Measurements from ENCODE around the gene MED26. TPM values are rescaled to one million over a fixed set of nuclear protein-coding genes. Genes with fewer than 3 reads are reported as not detected.

The MED26 gene
- total and polyA plus RNA-seq, 2 of the 13 experiments (the other 11 are each of a cell fraction or from before 2014, with no cell fraction given): 3.5 to 3.8 TPM

DNA sequence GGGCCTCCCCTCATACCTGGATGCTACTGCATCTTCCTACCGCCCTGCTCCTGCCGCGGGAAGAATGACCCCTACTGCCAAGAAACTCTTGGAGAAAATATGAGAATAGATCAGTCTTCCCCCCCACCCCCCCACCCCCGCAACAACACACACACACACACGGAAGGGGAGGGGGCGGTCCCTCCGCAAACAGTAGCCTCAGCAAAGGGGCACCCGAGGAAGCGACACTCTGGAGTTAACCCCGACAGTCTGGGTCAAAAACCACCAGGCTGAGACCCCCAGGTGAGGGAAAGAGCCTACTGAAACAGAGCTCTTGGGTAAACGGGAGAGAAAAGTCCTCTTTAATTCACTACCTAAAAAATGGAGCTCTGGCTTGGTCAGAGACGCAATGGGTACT lies 1.2 kb downstream of the MED26 start (continued):
- TF ChIP-seq, protein P1, sequence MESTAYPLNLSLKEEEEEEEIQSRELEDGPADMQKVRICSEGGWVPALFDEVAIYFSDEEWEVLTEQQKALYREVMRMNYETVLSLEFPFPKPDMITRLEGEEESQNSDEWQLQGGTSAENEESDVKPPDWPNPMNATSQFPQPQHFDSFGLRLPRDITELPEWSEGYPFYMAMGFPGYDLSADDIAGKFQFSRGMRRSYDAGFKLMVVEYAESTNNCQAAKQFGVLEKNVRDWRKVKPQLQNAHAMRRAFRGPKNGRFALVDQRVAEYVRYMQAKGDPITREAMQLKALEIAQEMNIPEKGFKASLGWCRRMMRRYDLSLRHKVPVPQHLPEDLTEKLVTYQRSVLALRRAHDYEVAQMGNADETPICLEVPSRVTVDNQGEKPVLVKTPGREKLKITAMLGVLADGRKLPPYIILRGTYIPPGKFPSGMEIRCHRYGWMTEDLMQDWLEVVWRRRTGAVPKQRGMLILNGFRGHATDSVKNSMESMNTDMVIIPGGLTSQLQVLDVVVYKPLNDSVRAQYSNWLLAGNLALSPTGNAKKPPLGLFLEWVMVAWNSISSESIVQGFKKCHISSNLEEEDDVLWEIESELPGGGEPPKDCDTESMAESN (CRISPR knock-in tag; conservative IDR thresholded peaks at IDR 0.05): no peak
- TF ChIP-seq, protein P2, sequence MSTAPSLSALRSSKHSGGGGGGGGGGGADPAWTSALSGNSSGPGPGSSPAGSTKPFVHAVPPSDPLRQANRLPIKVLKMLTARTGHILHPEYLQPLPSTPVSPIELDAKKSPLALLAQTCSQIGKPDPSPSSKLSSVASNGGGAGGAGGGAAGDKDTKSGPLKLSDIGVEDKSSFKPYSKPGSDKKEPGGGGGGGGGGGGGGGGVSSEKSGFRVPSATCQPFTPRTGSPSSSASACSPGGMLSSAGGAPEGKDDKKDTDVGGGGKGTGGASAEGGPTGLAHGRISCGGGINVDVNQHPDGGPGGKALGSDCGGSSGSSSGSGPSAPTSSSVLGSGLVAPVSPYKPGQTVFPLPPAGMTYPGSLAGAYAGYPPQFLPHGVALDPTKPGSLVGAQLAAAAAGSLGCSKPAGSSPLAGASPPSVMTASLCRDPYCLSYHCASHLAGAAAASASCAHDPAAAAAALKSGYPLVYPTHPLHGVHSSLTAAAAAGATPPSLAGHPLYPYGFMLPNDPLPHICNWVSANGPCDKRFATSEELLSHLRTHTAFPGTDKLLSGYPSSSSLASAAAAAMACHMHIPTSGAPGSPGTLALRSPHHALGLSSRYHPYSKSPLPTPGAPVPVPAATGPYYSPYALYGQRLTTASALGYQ (CRISPR knock-in tag; IDR thresholded peaks at IDR 0.05): no peak
- TF ChIP-seq ZNF431 (CRISPR knock-in tag; IDR thresholded peaks at IDR 0.05; ENCODE audit: borderline replicate concordance, low read depth) (0 out of 2 replicates have a peak, but pooled peaks have one; percentile 27), MIXL1 (CRISPR knock-in tag; IDR thresholded peaks at IDR 0.05) (no peak)

- ATAC-seq (0 out of 3 replicates have a peak, but pooled peaks have one; percentile 6), FAIRE-seq (no peak), DNase-seq (ENCODE audit: low spot score) (no peak)
- Histone ChIP-seq H3K9me3 (ENCODE audit: low read length) (no peaks in the 10 kb centered on the region), H3K27ac (ENCODE audit: extremely low read length, insufficient read depth, low read length) (no peak overlapping the region), H3K27me3 (ENCODE audit: control insufficient read depth in 1 of 2, insufficient read depth in 2 of 2, low read length in 2 of 2) (no peaks in the 10 kb centered on the region; a peak in 1 of 5 replicates), H2AFZ (ENCODE audit: low read length) (no peak overlapping the region), H3K79me2 (ENCODE audit: insufficient read depth, low read length) (peaks cover 73% of the 10 kb centered on the region), H3K4me3 (replicated peaks in 1 of 3; ENCODE audit: insufficient read depth in 1 of 3, low read depth in 2 of 3, low read length in 3 of 3) (no peak overlapping the region), H3K9ac (ENCODE audit: insufficient read depth, low read depth, low read length) (peak overlapping the region; percentile 5; the same call in 1 of the 2 replicates), H3K36me3 (replicated peaks in 1 of 2; ENCODE audit: control insufficient read depth in 1 of 2, insufficient read depth in 2 of 2, low read length in 2 of 2) (peaks cover 4 to 25% of the 10 kb centered on the region in 2 experiments; a peak in 3 of 5 replicates), H3K4me2 (ENCODE audit: low read depth, low read length) (peak overlapping the region; percentile 90), H4K20me1 (ENCODE audit: insufficient read depth, low read length) (peaks cover 13% of the 10 kb centered on the region), H3K4me1 (ENCODE audit: insufficient read depth, low read length) (peaks cover 51% of the 10 kb centered on the region)
- ChIA-PET CTCF (ENCODE audit: low intra/inter-chr PET ratio, low total read pairs) (no interaction called here), POLR2A (no interaction called here)
- TF ChIP-seq, protein P3, sequence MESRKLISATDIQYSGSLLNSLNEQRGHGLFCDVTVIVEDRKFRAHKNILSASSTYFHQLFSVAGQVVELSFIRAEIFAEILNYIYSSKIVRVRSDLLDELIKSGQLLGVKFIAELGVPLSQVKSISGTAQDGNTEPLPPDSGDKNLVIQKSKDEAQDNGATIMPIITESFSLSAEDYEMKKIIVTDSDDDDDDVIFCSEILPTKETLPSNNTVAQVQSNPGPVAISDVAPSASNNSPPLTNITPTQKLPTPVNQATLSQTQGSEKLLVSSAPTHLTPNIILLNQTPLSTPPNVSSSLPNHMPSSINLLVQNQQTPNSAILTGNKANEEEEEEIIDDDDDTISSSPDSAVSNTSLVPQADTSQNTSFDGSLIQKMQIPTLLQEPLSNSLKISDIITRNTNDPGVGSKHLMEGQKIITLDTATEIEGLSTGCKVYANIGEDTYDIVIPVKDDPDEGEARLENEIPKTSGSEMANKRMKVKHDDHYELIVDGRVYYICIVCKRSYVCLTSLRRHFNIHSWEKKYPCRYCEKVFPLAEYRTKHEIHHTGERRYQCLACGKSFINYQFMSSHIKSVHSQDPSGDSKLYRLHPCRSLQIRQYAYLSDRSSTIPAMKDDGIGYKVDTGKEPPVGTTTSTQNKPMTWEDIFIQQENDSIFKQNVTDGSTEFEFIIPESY (CRISPR knock-in tag; IDR thresholded peaks at IDR 0.05): peak; percentile 91
- TF ChIP-seq FOXK2 (IDR thresholded peaks at IDR 0.05) (no peak), SAP130 (CRISPR knock-in tag; IDR thresholded peaks at IDR 0.05; ENCODE audit: low read depth) (0 out of 2 replicates have a peak, but pooled peaks have one; percentile 23), ZNF33B (CRISPR knock-in tag; IDR thresholded peaks at IDR 0.05) (no peak)
- intact Hi-C loops (cut with micrococcal nuclease; ENCODE audit: unreplicated experiment): loop anchor here (5.0 kb wide), 1 partner anchor 53 kb away; the partner anchor contains the start of gene SLC35E1
- in situ Hi-C loops (cut with HindIII; ENCODE audit: extremely low pct_ligation_motif_present, low pct_unique_long_range_greater_than_20kb): loop anchor here (5.0 kb wide), 1 partner anchor 53 kb away; the partner anchor contains the start of gene SLC35E1
- no TSS peak for BruUV-seq (replicated peaks)
- 76% methylated on average over 16 of the region's 16 CpGs for WGBS (ENCODE audit: low lambda C conversion rate)
These were observed 2.6 kb downstream of the MED26 start for GRCh38 chr19:16625163-16625958.
